SK-N-SH treated with all-trans-retinoic acid at 6 μM for 48 hours (cell line): ENCODE results near the gene NCKAP5.

Experiments used
- ATAC-seq: fragments of 200-7000 bp; cut with Tn5 transposase; 3 replicates; pipeline ENCODE4 v1.9.1; 2020; ENCODE audit warnings: mild to moderate bottlenecking, moderate library complexity
- GLIS3 ChIP-seq: fragments of 250-450 bp; sonication (Bioruptor Pico); IDR thresholded peaks from 2 replicates; pipeline ENCODE4 v1.5.0; 2020; ENCODE audit warnings: mild to moderate bottlenecking, moderate library complexity

NCKAP5 gene

GRCh38 chr2:132623096-132623839, 945.0 kb downstream of the NCKAP5 start:
- no peak for TF ChIP-seq GLIS3 (CRISPR knock-in tag)
- ATAC-seq = peak; percentile 84
